Chondrocyte (in vitro differentiated cells): Measurements from ENCODE around the gene ULBP3. TPM values are rescaled to one million over a fixed set of nuclear protein-coding genes. Genes with fewer than 3 reads are reported as not detected.

ENCODE experiments used
- DNase-seq: peaks from one replicate; pipeline ENCODE4 v3.0.0; 2021; ENCODE audit warnings: mixed read lengths, low spot score
- H3K27ac Mint-ChIP-seq: one replicate; pipeline ENCODE4 v1.8.0; 2021; ENCODE audit warnings: mild to moderate bottlenecking, moderate library complexity, mixed read lengths; ENCODE audit not compliant: unreplicated experiment
- H3K27me3 Mint-ChIP-seq: 2 replicates; pipeline ENCODE4 v1.8.0; 2021; ENCODE audit warnings: low read depth, mixed read lengths
- H3K36me3 Mint-ChIP-seq: 2 replicates; pipeline ENCODE4 v1.8.0; 2021; ENCODE audit warnings: low read depth, mixed read lengths
- H3K4me1 Mint-ChIP-seq: 2 replicates; pipeline ENCODE4 v1.8.0; 2021; ENCODE audit warnings: low read depth, mild to moderate bottlenecking, mixed read lengths
- H3K4me3 Mint-ChIP-seq: one replicate; pipeline ENCODE4 v1.8.0; 2021; ENCODE audit warnings: mild to moderate bottlenecking, moderate library complexity, mixed read lengths; ENCODE audit not compliant: unreplicated experiment
- H3K9me3 Mint-ChIP-seq: 2 replicates; pipeline ENCODE4 v1.8.0; 2021; ENCODE audit warnings: low read depth, mixed read lengths
- CTCF ChIP-seq: fragments of 200-600 bp; sonication (generic); IDR thresholded peaks from 2 replicates; pipeline ENCODE4 v1.5.0; 2021; ENCODE audit warnings: antibody characterized with exemption, mild to moderate bottlenecking, moderate library complexity
- total RNA-seq: library from RNA; stranded (reverse); gene quantifications from 3 replicates; pipeline ENCODE4 v1.2.1, GENCODE V29; 2021

The ULBP3 gene
- total RNA-seq, 1 donor from 2014 or later = 5.0 TPM

- peaks cover 3% of the 10 kb centered on the region for H3K4me1 Mint-ChIP-seq
- no peak overlapping the region for H3K27ac Mint-ChIP-seq
- no peaks in the 10 kb centered on the region for H3K36me3 Mint-ChIP-seq
- no peak overlapping the region for H3K4me3 Mint-ChIP-seq
- DNase-seq = no peak
- no peak for TF ChIP-seq CTCF
- peaks cover 3% of the 10 kb centered on the region for H3K9me3 Mint-ChIP-seq
- H3K27me3 Mint-ChIP-seq = peaks cover 21% of the 10 kb centered on the region
Observed at GRCh38 chr6:150098155-150098554, 29.2 kb upstream of the ULBP3 start.

GRCh38 chr6:150093397-150093796, 24.5 kb upstream of the ULBP3 start:
- Mint-ChIP-seq H3K4me3 (no peak overlapping the region), H3K27ac (no peak overlapping the region), H3K36me3 (no peaks in the 10 kb centered on the region), H3K27me3 (peaks cover 20% of the 10 kb centered on the region), H3K9me3 (no peaks in the 10 kb centered on the region), H3K4me1 (peaks cover 9% of the 10 kb centered on the region)
- TF ChIP-seq CTCF = no peak
- no peak for DNase-seq

GRCh38 chr6:150091476-150091875, 22.6 kb upstream of the ULBP3 start:
- H3K36me3 Mint-ChIP-seq = no peaks in the 10 kb centered on the region
- no peak for DNase-seq
- no peak overlapping the region for H3K4me3 Mint-ChIP-seq
- peaks cover 23% of the 10 kb centered on the region for H3K27me3 Mint-ChIP-seq
- H3K4me1 Mint-ChIP-seq = peaks cover 9% of the 10 kb centered on the region
- no peaks in the 10 kb centered on the region for H3K9me3 Mint-ChIP-seq
- TF ChIP-seq CTCF = no peak
- H3K27ac Mint-ChIP-seq = peak overlapping the region; percentile 49

GRCh38 chr6:150090328-150090727, 21.4 kb upstream of the ULBP3 start:
- Mint-ChIP-seq H3K36me3 (no peaks in the 10 kb centered on the region), H3K27ac (no peak overlapping the region), H3K4me3 (no peak overlapping the region), H3K4me1 (peaks cover 9% of the 10 kb centered on the region), H3K27me3 (peaks cover 20% of the 10 kb centered on the region), H3K9me3 (no peaks in the 10 kb centered on the region)
- no peak for DNase-seq
- no peak for TF ChIP-seq CTCF

- Mint-ChIP-seq H3K27ac (no peak overlapping the region), H3K4me3 (no peak overlapping the region), H3K27me3 (peaks cover 21% of the 10 kb centered on the region), H3K36me3 (no peaks in the 10 kb centered on the region), H3K4me1 (peaks cover 6% of the 10 kb centered on the region), H3K9me3 (no peaks in the 10 kb centered on the region)
- no peak for TF ChIP-seq CTCF
- no peak for DNase-seq
Observed at GRCh38 chr6:150088481-150089154, 19.7 kb upstream of the ULBP3 start.
